B cell (primary cell): ENCODE measurements around the gene PRKN. TPM values are rescaled to one million over a fixed set of nuclear protein-coding genes. Genes with fewer than 3 reads are reported as not detected.

ENCODE experiments used
- ATAC-seq: fragments of 200-7000 bp; cut with Tn5 transposase; one replicate; pipeline ENCODE4 v1.10.0; 2021; ENCODE audit warnings: low read depth, mild to moderate bottlenecking, moderate number of reproducible peaks, moderate library complexity
- CTCF ChIA-PET: fragments of 350-600 bp; sonication (Branson Sonifier 250); formaldehyde crosslinking; loops from one replicate; lab custom pipeline; 2021; ENCODE audit warnings: antibody characterized with exemption, inconsistent platforms; lab: Charles Lee
- POLR2A ChIA-PET: fragments of 350-600 bp; sonication (Branson Sonifier 250); formaldehyde crosslinking; loops from one replicate; lab custom pipeline; 2021; ENCODE audit warnings: antibody characterized with exemption; lab: Charles Lee
- DNase-seq: peaks from one replicate; pipeline ENCODE4 v3.0.0; 2013
- H2AFZ ChIP-seq: 2 replicates; pipeline ENCODE4 v1.6.1; 2012; ENCODE audit warnings: mild to moderate bottlenecking, low read depth, low read length; ENCODE audit not compliant: insufficient read depth, poor library complexity, severe bottlenecking
- H3K27ac ChIP-seq, 2 donors: 1 replicate in 1 of 2; 2 replicates in 1 of 2; pipeline ENCODE4 v1.5.1; 2012 to 2013; ENCODE audit warnings: low read length in 2 of 2, mild to moderate bottlenecking in 2 of 2, moderate library complexity in 1 of 2
- H3K27me3 ChIP-seq, 4 experiments: fragments of 200-600 bp in 1 of 4; sonication (generic) in 1 of 4; replicated peaks in 1 of 4; 1 replicate in 2 of 4; 2 replicates in 2 of 4; pipeline versions ENCODE4 v1.6.1 to v1.7.0; 2013 to 2016; ENCODE audit warnings: low read length in 3 of 4, mild to moderate bottlenecking in 2 of 4, mixed read lengths in 1 of 4, moderate library complexity in 1 of 4; ENCODE audit not compliant: insufficient read depth in 4 of 4, control insufficient read depth in 3 of 4; ENCODE audit errors: control extremely low read depth in 1 of 4
- H3K36me3 ChIP-seq, 2 experiments: replicated peaks in 1 of 2; 1 replicate in 1 of 2; 2 replicates in 1 of 2; pipeline versions ENCODE4 v1.6.1 to v1.7.1; 2013; ENCODE audit warnings: low read length in 1 of 2; ENCODE audit not compliant: insufficient read depth in 2 of 2, control insufficient read depth in 1 of 2; ENCODE audit errors: control extremely low read depth in 1 of 2, extremely low read depth in 1 of 2
- H3K4me1 ChIP-seq, 2 donors: fragments of 200-600 bp in 1 of 2; sonication (generic) in 1 of 2; 1 replicate in 1 of 2; 2 replicates in 1 of 2; pipeline versions ENCODE4 v1.5.1 to v1.6.1; 2013 to 2017; ENCODE audit warnings: low read length in 2 of 2; ENCODE audit not compliant: control insufficient read depth in 2 of 2, insufficient read depth in 2 of 2
- H3K4me2 ChIP-seq: replicated peaks from 2 replicates; pipeline ENCODE3; 2012; ENCODE audit warnings: mild to moderate bottlenecking, low read depth, low read length; ENCODE audit not compliant: poor library complexity, severe bottlenecking
- H3K4me3 ChIP-seq, 5 experiments: fragments of 200-600 bp in 1 of 5; sonication (generic) in 1 of 5; 1 replicate in 3 of 5; 2 replicates in 2 of 5; pipeline versions ENCODE4 v1.5.1 to v1.7.0; 2011 to 2016; ENCODE audit warnings: low read length in 4 of 5, mild to moderate bottlenecking in 4 of 5, low read depth in 2 of 5, control low read depth in 1 of 5, moderate library complexity in 1 of 5; ENCODE audit not compliant: insufficient read depth in 1 of 5; ENCODE audit errors: control extremely low read depth in 1 of 5, extremely low read depth in 1 of 5
- H3K79me2 ChIP-seq: fragments of 200-600 bp; sonication (generic); one replicate; pipeline ENCODE4 v1.6.0; 2016; ENCODE audit warnings: low read length; ENCODE audit not compliant: control insufficient read depth, insufficient read depth
- H3K9ac ChIP-seq: fragments of 200-600 bp; sonication (generic); 2 replicates; pipeline ENCODE4 v1.6.1; 2017; ENCODE audit warnings: mild to moderate bottlenecking, low read length, moderate library complexity
- H3K9me3 ChIP-seq, 3 donors: one replicate each; pipeline versions ENCODE4 v1.6.1 to v1.7.1; 2013; ENCODE audit warnings: low read length in 2 of 3; ENCODE audit not compliant: control insufficient read depth in 2 of 3, insufficient read depth in 1 of 3; ENCODE audit errors: control extremely low read depth in 1 of 3
- H4K20me1 ChIP-seq: 2 replicates; pipeline ENCODE4 v1.6.0; 2012; ENCODE audit warnings: mild to moderate bottlenecking, low read length; ENCODE audit not compliant: insufficient read depth, control insufficient read depth, poor library complexity, severe bottlenecking
- H3K27ac Mint-ChIP-seq: one replicate; pipeline ENCODE4 v1.8.0; 2021; ENCODE audit warnings: mixed read lengths
- H3K27me3 Mint-ChIP-seq: one replicate; pipeline ENCODE4 v1.8.0; 2021; ENCODE audit warnings: mixed read lengths
- H3K4me1 Mint-ChIP-seq: one replicate; pipeline ENCODE4 v1.8.0; 2021; ENCODE audit warnings: mixed read lengths
- H3K4me3 Mint-ChIP-seq: one replicate; pipeline ENCODE4 v1.8.0; 2021; ENCODE audit warnings: mixed read lengths
- H3K9me3 Mint-ChIP-seq: one replicate; pipeline ENCODE4 v1.8.0; 2022; ENCODE audit warnings: mixed read lengths; ENCODE audit not compliant: insufficient read depth
- CTCF ChIP-seq: fragments of 200-600 bp; IDR thresholded peaks from one replicate; pipeline ENCODE4 v1.8.0; 2022; ENCODE audit warnings: antibody characterized with exemption, mild to moderate bottlenecking
- EZH2 ChIP-seq: IDR thresholded peaks from 2 replicates; pipeline ENCODE4 v1.6.1; 2012; ENCODE audit warnings: borderline replicate concordance, low read depth, mild to moderate bottlenecking, moderate library complexity, low read length; ENCODE audit not compliant: insufficient read depth, poor library complexity, severe bottlenecking
- WGBS: methylation state at CpG from one replicate; pipeline ENCODE4 v1.1.5; 2013; ENCODE audit warnings: missing lambda C conversion rate; ENCODE audit not compliant: insufficient coverage; 5-methylcytosine and 5-hydroxymethylcytosine counted together
- intact Hi-C: fragments of 100-400 bp; cut with micrococcal nuclease; formaldehyde crosslinking; loops from one replicate; pipeline ENCODE4 v1.10.0; 2022
- polyA plus RNA-seq: library from polyadenylated mRNA; depleted of rRNA; stranded (reverse); fragments of >200 nt; gene quantifications from 2 replicates; pipeline ENCODE4 v1.2.3, GENCODE V29; 2012
- total RNA-seq, 2 donors: library from RNA; stranded (reverse); fragments of 120-200 nt in 1 of 2; gene quantifications; 1 replicate in 1 of 2; 2 replicates in 1 of 2; pipeline versions ENCODE4 v1.2.3 to v1.2.4, GENCODE V29; 2013 to 2022

PRKN gene
- total and polyA plus RNA-seq, 2 donors (not counting 1 experiment from before 2014, with no cell fraction given) = 1.6 to 6.2 TPM

GRCh38 chr6:161359618-161359945 lies 1368.0 kb downstream of the PRKN start:
- DNase-seq = no peak
- ATAC-seq = no peak
- H3K9me3 ChIP-seq = peaks cover 0 to 27% (median 6%) of the 10 kb centered on the region in 3 donors
- no peak overlapping the region for H3K9ac ChIP-seq
- 50% methylated on average over 4 of the region's 5 CpGs for WGBS
- no peak overlapping the region for H3K27ac ChIP-seq
- H4K20me1 ChIP-seq = no peaks in the 10 kb centered on the region
- Mint-ChIP-seq H3K27ac (no peak overlapping the region), H3K4me1 (peaks cover 6% of the 10 kb centered on the region), H3K9me3 (peaks cover 3% of the 10 kb centered on the region), H3K4me3 (no peak overlapping the region), H3K27me3 (peaks cover 5% of the 10 kb centered on the region)
- no peaks in the 10 kb centered on the region for H3K27me3 ChIP-seq
- POLR2A ChIA-PET = no interaction called here
- no peak for TF ChIP-seq CTCF
- no peak for TF ChIP-seq EZH2
- no peaks in the 10 kb centered on the region for H3K4me1 ChIP-seq
- CTCF ChIA-PET = interaction anchor here (1.2 to 1.6 kb wide), 2 partner anchors 11 to 13 kb away, joined by 4 to 5 read pairs; no protein-coding TSS in a partner anchor
- no peaks in the 10 kb centered on the region for H3K79me2 ChIP-seq
- no peak overlapping the region for H2AFZ ChIP-seq
- H3K36me3 ChIP-seq = no peaks in the 10 kb centered on the region
- no peak overlapping the region for H3K4me2 ChIP-seq
- no peak overlapping the region for H3K4me3 ChIP-seq
- intact Hi-C loops = no loop called here

GRCh38 chr6:161356167-161356854 lies 1371.3 kb downstream of the PRKN start:
- H3K4me3 ChIP-seq = no peak overlapping the region
- DNase-seq (no peak), ATAC-seq (no peak)
- Mint-ChIP-seq H3K4me1 (peaks cover 6% of the 10 kb centered on the region), H3K27ac (no peak overlapping the region), H3K9me3 (no peaks in the 10 kb centered on the region), H3K27me3 (peaks cover 5% of the 10 kb centered on the region), H3K4me3 (no peak overlapping the region)
- intact Hi-C loops = no loop called here
- no peak overlapping the region for H2AFZ ChIP-seq
- no peak for TF ChIP-seq EZH2
- no peak for TF ChIP-seq CTCF
- no peak overlapping the region for H3K9ac ChIP-seq
- ChIA-PET POLR2A (no interaction called here), CTCF (no interaction called here)
- no peaks in the 10 kb centered on the region for H3K79me2 ChIP-seq
- H3K36me3 ChIP-seq = no peaks in the 10 kb centered on the region
- H3K27me3 ChIP-seq = no peaks in the 10 kb centered on the region
- H3K27ac ChIP-seq = no peak overlapping the region
- WGBS = 95% methylated on average over 21 of the region's 21 CpGs
- no peaks in the 10 kb centered on the region for H4K20me1 ChIP-seq
- peaks cover 0 to under 1% (median 0%) of the 10 kb centered on the region in 3 donors for H3K9me3 ChIP-seq
- H3K4me2 ChIP-seq = no peak overlapping the region
- H3K4me1 ChIP-seq = no peaks in the 10 kb centered on the region
